H1 (cell line): Measurements from ENCODE around the gene MMP8.

Source experiments
- CTCF ChIP-seq, 3 experiments: IDR thresholded peaks; 1 replicate in 2 of 3; 2 replicates in 1 of 3; pipeline versions ENCODE4 v1.5.1 to v1.6.1; 2011; ENCODE audit warnings: low read length in 3 of 3, mild to moderate bottlenecking in 3 of 3, inconsistent platforms in 2 of 3, low read depth in 1 of 3, moderate library complexity in 1 of 3; ENCODE audit not compliant: insufficient read depth in 1 of 3; ENCODE audit errors: control extremely low read depth in 1 of 3
- GTF2F1 ChIP-seq: IDR thresholded peaks from 2 replicates; pipeline ENCODE4 v1.6.1; 2012; ENCODE audit warnings: low read depth, low read length, improper control_type of control experiment, borderline replicate concordance
- SP1 ChIP-seq: IDR thresholded peaks from 2 replicates; pipeline ENCODE4 v1.6.1; 2011; ENCODE audit warnings: low read depth, low read length
- YY1 ChIP-seq: IDR thresholded peaks from 2 replicates; pipeline ENCODE4 v1.6.1; 2011; ENCODE audit warnings: low read depth, mild to moderate bottlenecking, low read length

GRCh38 chr11:102704841-102705240 is 19.9 kb downstream of the MMP8 start:
- TF ChIP-seq SP1 (no peak), GTF2F1 (no peak), CTCF (IDR thresholded peaks at IDR 0.05; ENCODE audit: control extremely low read depth in 1 of 3, insufficient read depth in 1 of 3, low read depth in 1 of 3, low read length in 3 of 3) (no peak), YY1 (no peak)
